ENCODE data around the gene MCU.

The MCU gene

DNA sequence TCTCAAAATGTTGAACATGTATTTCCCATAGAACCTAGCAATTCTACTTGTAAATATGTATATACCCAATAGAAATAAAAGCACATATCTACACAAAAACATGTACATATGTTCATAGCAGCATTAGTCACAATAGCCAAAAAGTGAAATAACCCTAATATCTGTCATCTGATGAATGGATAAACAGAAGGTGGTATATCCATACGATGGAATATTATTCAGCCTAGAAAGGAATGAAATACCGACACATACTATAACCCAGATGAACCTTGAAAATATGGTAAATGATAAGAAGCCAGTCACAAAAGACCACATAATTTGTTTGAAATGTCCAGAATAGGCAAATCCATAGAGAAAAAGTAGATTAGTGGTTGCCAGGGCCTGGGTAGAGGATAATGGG, 87.9 kb downstream of the MCU start:
- FAIRE-seq (no peak), DNase-seq (ENCODE audit: insufficient read length) (no peak)
- no peak for TF ChIP-seq TAF1 (IDR thresholded peaks at IDR 0.05; ENCODE audit: borderline replicate concordance, low read depth, low read length)
- no peak for TF ChIP-seq POLR2A (IDR thresholded peaks at IDR 0.05; ENCODE audit: low read depth, low read length)
- TF ChIP-seq POLR2AphosphoS5 (IDR thresholded peaks at IDR 0.05; ENCODE audit: low read depth, low read length), result no peak

DNA sequence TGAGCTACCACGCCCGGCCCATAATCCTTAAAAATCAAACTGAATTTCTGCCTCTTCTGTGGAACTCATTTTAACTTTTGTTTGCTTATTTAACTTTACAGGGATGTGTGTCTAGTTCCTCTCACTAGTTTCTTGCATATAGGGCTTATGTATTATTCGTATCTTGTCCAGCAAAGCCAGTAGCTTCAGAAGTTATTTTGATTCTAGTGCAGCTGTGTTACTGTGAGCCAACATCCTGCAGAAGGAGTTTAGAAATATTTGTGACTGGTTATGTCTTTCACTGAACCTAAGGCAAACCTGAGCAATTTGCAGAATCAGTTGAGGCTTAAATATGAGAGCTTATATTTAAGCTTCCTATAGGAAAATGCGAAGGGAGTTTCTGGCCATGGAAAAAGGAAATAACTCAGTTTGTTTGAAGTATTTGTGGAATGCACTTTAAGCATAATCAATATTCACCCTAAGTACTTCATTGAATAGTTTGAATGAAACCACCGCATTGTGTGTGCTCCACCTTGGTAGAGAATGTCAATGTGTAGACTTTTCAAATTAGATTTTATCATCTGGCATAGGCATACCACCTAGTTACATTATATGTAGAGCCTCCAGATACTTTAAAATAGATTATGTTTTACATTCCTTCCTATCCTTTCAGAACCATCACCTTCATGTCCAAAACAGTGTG, 90.8 kb downstream of the MCU start:
- DNase-seq (ENCODE audit: insufficient read length), result no peak
- FAIRE-seq, result no peak
- TF ChIP-seq POLR2AphosphoS5 (IDR thresholded peaks at IDR 0.05; ENCODE audit: low read depth, low read length) (no peak), TAF1 (IDR thresholded peaks at IDR 0.05; ENCODE audit: borderline replicate concordance, low read depth, low read length) (no peak), POLR2A (IDR thresholded peaks at IDR 0.05; ENCODE audit: low read depth, low read length) (no peak)

GRCh38 chr10:72783410-72783833, 91.5 kb downstream of the MCU start:
- FAIRE-seq (no peak), DNase-seq (ENCODE audit: insufficient read length) (no peak)
- TF ChIP-seq TAF1 (IDR thresholded peaks at IDR 0.05; ENCODE audit: borderline replicate concordance, low read depth, low read length), result no peak

DNA sequence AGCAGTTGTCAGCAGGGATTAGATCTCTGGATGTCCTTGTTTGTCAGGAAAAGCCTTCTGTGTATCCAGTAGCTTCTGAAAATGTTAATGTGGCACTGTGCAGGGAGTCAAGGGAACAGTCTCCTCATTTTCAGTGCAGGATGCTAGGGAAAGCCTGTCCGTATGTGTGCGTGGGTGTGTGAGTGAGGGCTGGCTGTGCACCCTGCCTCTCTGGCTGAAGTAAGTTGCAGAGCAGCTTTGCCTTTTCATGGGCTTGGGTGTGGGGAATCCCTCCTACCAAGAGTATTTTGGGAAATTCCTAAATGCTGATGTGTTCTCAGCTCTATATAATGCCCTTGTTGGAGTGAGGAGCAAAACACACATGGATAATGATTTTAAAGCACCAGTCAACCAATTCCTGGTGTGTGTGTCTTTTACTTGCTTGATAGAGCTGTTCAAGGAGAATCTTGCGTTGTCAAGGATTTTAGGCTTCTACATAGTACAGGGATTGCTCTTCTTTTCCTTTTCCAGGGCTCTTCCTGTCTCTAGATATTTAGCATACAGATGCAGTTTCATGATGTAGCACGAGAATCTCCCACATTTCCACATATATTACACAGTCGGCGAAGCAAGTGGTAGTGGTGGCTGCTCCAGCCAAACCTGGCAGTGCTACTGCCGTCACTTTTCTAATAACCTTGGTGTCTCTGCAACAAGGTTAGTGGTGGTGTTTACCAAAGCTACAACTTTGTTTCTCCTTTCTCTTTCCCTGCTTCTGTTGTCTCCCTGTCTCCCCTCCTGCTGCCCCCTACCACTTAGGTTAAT, 92.8 kb downstream of the MCU start:
- no peak for DNase-seq (ENCODE audit: insufficient read length)
- FAIRE-seq, result no peak
- TF ChIP-seq POLR2A (IDR thresholded peaks at IDR 0.05; ENCODE audit: low read depth, low read length), result no peak
- TF ChIP-seq TAF1 (IDR thresholded peaks at IDR 0.05; ENCODE audit: borderline replicate concordance, low read depth, low read length), result no peak
- no peak for TF ChIP-seq POLR2AphosphoS5 (IDR thresholded peaks at IDR 0.05; ENCODE audit: low read depth, low read length)

DNA sequence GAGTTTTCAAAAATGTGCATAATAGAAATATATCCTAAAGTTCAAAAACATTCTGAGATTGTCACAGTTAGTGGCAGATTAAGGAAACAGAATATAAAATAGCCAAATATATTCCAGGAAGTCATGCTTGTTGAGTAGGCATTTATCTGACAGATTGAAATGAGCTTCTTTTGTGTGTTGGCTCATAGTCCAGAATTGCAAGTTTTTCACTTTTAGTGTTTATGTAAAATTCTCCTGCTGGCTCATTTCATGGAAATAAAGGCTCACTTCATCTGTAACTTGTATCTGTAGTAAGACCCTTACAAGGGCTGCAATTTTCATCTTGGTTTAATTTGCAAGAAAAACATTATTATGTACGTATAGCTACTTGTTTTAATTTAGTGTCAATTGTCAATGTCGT, 93.5 kb downstream of the MCU start:
- FAIRE-seq (no peak), DNase-seq (ENCODE audit: insufficient read length) (no peak)
- TF ChIP-seq POLR2AphosphoS5 (IDR thresholded peaks at IDR 0.05; ENCODE audit: low read depth, low read length) (no peak), TAF1 (IDR thresholded peaks at IDR 0.05; ENCODE audit: borderline replicate concordance, low read depth, low read length) (no peak), POLR2A (IDR thresholded peaks at IDR 0.05; ENCODE audit: low read depth, low read length) (no peak)

DNA sequence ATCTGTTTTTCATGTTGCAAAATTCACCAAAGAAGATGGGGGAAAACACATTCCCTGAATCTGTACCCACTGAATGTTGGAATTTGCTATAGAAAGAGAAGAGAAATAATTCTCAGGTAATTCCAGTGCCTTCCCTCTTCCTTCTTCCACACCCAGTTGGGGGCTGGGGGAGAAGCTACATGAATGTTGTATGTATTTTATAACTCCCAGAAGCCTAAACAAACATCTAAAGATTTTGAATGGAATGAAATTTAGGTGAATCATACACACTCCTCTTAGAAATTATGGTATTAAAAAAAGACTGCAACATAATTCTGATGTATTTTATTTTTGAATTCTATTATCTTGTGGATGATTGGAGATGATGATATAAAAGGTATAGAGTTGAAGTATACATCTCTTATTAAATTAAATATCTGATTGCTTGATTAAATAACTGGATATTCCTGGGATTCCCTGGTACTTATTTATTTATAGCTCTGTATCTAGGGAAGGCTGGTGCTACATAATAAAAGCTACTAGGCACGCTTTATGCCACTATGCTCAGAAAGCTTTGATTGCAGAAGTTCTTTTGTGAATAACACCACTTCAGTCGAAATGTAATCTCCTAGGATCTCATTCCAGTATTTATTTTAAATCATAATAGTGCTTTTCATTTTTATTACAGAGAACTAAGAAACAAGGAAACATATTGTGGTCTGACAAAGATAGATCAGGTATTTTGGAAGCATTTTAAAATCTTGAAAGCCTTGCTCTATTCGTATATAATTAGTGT, 98.5 kb downstream of the MCU start:
- FAIRE-seq (no peak), DNase-seq (ENCODE audit: insufficient read length) (no peak)
- TF ChIP-seq TAF1 (IDR thresholded peaks at IDR 0.05; ENCODE audit: borderline replicate concordance, low read depth, low read length) (no peak), POLR2A (IDR thresholded peaks at IDR 0.05; ENCODE audit: low read depth, low read length) (no peak), POLR2AphosphoS5 (IDR thresholded peaks at IDR 0.05; ENCODE audit: low read depth, low read length) (no peak)

GRCh38 chr10:72792288-72792687, 100.3 kb downstream of the MCU start:
- FAIRE-seq (no peak), DNase-seq (ENCODE audit: insufficient read length) (no peak)
- TF ChIP-seq POLR2A (IDR thresholded peaks at IDR 0.05; ENCODE audit: low read depth, low read length) (no peak), TAF1 (IDR thresholded peaks at IDR 0.05; ENCODE audit: borderline replicate concordance, low read depth, low read length) (no peak), POLR2AphosphoS5 (IDR thresholded peaks at IDR 0.05; ENCODE audit: low read depth, low read length) (no peak)

GRCh38 chr10:72793752-72794151, 101.8 kb downstream of the MCU start:
- DNase-seq (ENCODE audit: insufficient read length) (no peak), FAIRE-seq (no peak)
- no peak for TF ChIP-seq POLR2A (IDR thresholded peaks at IDR 0.05; ENCODE audit: low read depth, low read length)
- TF ChIP-seq TAF1 (IDR thresholded peaks at IDR 0.05; ENCODE audit: borderline replicate concordance, low read depth, low read length), result no peak
- no peak for TF ChIP-seq POLR2AphosphoS5 (IDR thresholded peaks at IDR 0.05; ENCODE audit: low read depth, low read length)

- FAIRE-seq (no peak), DNase-seq (ENCODE audit: insufficient read length) (no peak)
- TF ChIP-seq POLR2AphosphoS5 (IDR thresholded peaks at IDR 0.05; ENCODE audit: low read depth, low read length), result no peak
- no peak for TF ChIP-seq TAF1 (IDR thresholded peaks at IDR 0.05; ENCODE audit: borderline replicate concordance, low read depth, low read length)
- no peak for TF ChIP-seq POLR2A (IDR thresholded peaks at IDR 0.05; ENCODE audit: low read depth, low read length)
These were observed 102.3 kb downstream of the MCU start for GRCh38 chr10:72794260-72794659.

DNA sequence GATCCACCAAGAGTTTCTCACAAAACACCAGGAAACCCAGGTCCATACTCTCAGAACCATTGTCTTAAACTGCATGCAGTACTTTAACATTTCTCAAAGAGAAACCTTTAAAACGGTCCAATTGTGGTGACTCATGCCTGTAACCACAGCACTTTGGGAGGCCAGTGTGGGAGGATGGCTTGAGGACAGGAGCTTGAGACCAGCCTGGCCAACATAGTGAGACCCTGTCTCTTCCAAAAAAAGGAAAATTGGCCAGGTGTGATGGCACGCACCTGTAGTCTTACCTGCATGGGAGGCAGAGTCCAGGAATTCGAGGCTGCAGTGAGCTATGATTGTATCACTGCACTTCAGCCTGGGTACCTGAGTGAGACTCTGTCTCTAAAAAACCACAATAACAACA, 104.1 kb downstream of the MCU start:
- DNase-seq (ENCODE audit: insufficient read length) (no peak), FAIRE-seq (no peak)
- no peak for TF ChIP-seq POLR2A (IDR thresholded peaks at IDR 0.05; ENCODE audit: low read depth, low read length)
- no peak for TF ChIP-seq POLR2AphosphoS5 (IDR thresholded peaks at IDR 0.05; ENCODE audit: low read depth, low read length)
- TF ChIP-seq TAF1 (IDR thresholded peaks at IDR 0.05; ENCODE audit: borderline replicate concordance, low read depth, low read length), result no peak

- no peak for FAIRE-seq
- TF ChIP-seq POLR2AphosphoS5 (IDR thresholded peaks at IDR 0.05; ENCODE audit: low read depth, low read length) (no peak), POLR2A (IDR thresholded peaks at IDR 0.05; ENCODE audit: low read depth, low read length) (no peak), TAF1 (IDR thresholded peaks at IDR 0.05; ENCODE audit: borderline replicate concordance, low read depth, low read length) (no peak)
These were observed 104.6 kb downstream of the MCU start for GRCh38 chr10:72796538-72796937.

More at GRCh38 chr10:72796538-72796937, 104.6 kb downstream of the MCU start:
- no peak for DNase-seq (ENCODE audit: insufficient read length)

Measured in GM12892 (cell line).